Right atrium auricular region (tissue), 2 donors: Measurements from ENCODE around the gene LFNG. TPM values are rescaled to one million over a fixed set of nuclear protein-coding genes. Genes with fewer than 3 reads are reported as not detected.

Experiments
- DNase-seq: peaks from one replicate; pipeline ENCODE4 v3.0.0-alpha.2; 2019; ENCODE audit warnings: low spot score
- H3K27ac ChIP-seq, 2 donors: fragments of 200-600 bp; sonication (generic); 1 replicate in 1 of 2; 2 replicates in 1 of 2; pipeline ENCODE4 v1.5.1; 2016 to 2019
- H3K27me3 ChIP-seq, 2 donors: fragments of 200-600 bp; sonication (generic); one replicate each; pipeline versions ENCODE4 v1.5.1 to v1.6.0; 2017 to 2019
- H3K36me3 ChIP-seq: fragments of 200-600 bp; sonication (generic); one replicate; pipeline ENCODE4 v1.5.1; 2016
- H3K4me1 ChIP-seq, 2 donors: fragments of 200-600 bp; sonication (generic); one replicate each; pipeline versions ENCODE4 v1.5.1 to v1.6.0; 2017 to 2019
- H3K4me3 ChIP-seq, 2 donors: fragments of 200-600 bp; sonication (generic); 1 replicate in 1 of 2; 2 replicates in 1 of 2; pipeline ENCODE4 v1.5.1; 2017 to 2019; ENCODE audit warnings: mild to moderate bottlenecking in 1 of 2, moderate library complexity in 1 of 2
- H3K9me3 ChIP-seq, 2 donors: fragments of 200-600 bp; sonication (generic); one replicate each; pipeline ENCODE4 v1.5.1; 2019
- CTCF ChIP-seq, 2 donors: fragments of 200-600 bp; sonication (generic); IDR thresholded peaks; one replicate each; pipeline ENCODE4 v1.5.1; 2019; ENCODE audit warnings: antibody characterized with exemption in 2 of 2
- total RNA-seq, 2 donors: library from RNA; depleted of rRNA; stranded (reverse); fragments of >200 nt; gene quantifications; one replicate each; pipeline ENCODE4 v1.1.0, GENCODE V29; 2016

Gene LFNG
- total RNA-seq, 2 donors from 2014 or later, result 3.8 to 4.3 TPM

GRCh38 chr7:2542011-2542915 is 22.7 kb downstream of the LFNG start:
- Histone ChIP-seq H3K27ac (no peak overlapping the region), H3K9me3 (no peaks in the 10 kb centered on the region), H3K36me3 (peaks cover 88% of the 10 kb centered on the region), H3K27me3 (no peaks in the 10 kb centered on the region), H3K4me1 (no peaks in the 10 kb centered on the region), H3K4me3 (no peak overlapping the region)
- no peak for DNase-seq
- TF ChIP-seq CTCF (IDR thresholded peaks at IDR 0.05), result no peak

GRCh38 chr7:2542916-2543871 is 23.6 kb downstream of the LFNG start:
- no peaks in the 10 kb centered on the region for H3K9me3 ChIP-seq
- DNase-seq, result no peak
- no peak for TF ChIP-seq CTCF (IDR thresholded peaks at IDR 0.05)
- no peak overlapping the region for H3K27ac ChIP-seq
- H3K36me3 ChIP-seq, result peaks cover 93% of the 10 kb centered on the region
- no peak overlapping the region for H3K4me3 ChIP-seq
- H3K27me3 ChIP-seq, result no peaks in the 10 kb centered on the region
- no peaks in the 10 kb centered on the region for H3K4me1 ChIP-seq

GRCh38 chr7:2544541-2545188 is 25.1 kb downstream of the LFNG start:
- Histone ChIP-seq H3K9me3 (no peaks in the 10 kb centered on the region), H3K4me1 (no peaks in the 10 kb centered on the region), H3K4me3 (no peak overlapping the region), H3K27me3 (no peaks in the 10 kb centered on the region), H3K36me3 (peaks cover 84% of the 10 kb centered on the region), H3K27ac (no peak overlapping the region)
- no peak for TF ChIP-seq CTCF (IDR thresholded peaks at IDR 0.05)
- DNase-seq, result no peak

GRCh38 chr7:2545746-2546425 is 26.3 kb downstream of the LFNG start:
- Histone ChIP-seq H3K4me1 (no peaks in the 10 kb centered on the region), H3K4me3 (no peak overlapping the region), H3K27me3 (no peaks in the 10 kb centered on the region), H3K9me3 (no peaks in the 10 kb centered on the region), H3K36me3 (peaks cover 73% of the 10 kb centered on the region), H3K27ac (no peak overlapping the region)
- no peak for TF ChIP-seq CTCF (IDR thresholded peaks at IDR 0.05)
- DNase-seq, result no peak
